Osteoblast (primary cell): ENCODE results near the gene GLIPR1L1. TPM values are rescaled to one million over a fixed set of nuclear protein-coding genes. Genes with fewer than 3 reads are reported as not detected.
A peak's percentile ranks its signal among the peaks of the same experiment; 100 is the strongest.
"Not testable (repeated sequence)": the region's sequence is repeated elsewhere in the genome, so short reads cannot be mapped to it uniquely, and the experiment has no call there.

Experiments
- DNase-seq: peaks from one replicate; pipeline ENCODE4 v3.0.0; 2011; ENCODE audit warnings: low spot score, mixed read lengths; ENCODE audit not compliant: insufficient read length; ENCODE audit errors: missing footprints
- H2AFZ ChIP-seq: 2 replicates; pipeline ENCODE4 v1.6.0; 2011; ENCODE audit warnings: mild to moderate bottlenecking, low read length
- H3K27ac ChIP-seq: 2 replicates; pipeline ENCODE4 v1.5.1; 2011; ENCODE audit warnings: mild to moderate bottlenecking, low read depth, low read length, moderate library complexity
- H3K27me3 ChIP-seq: 2 replicates; pipeline ENCODE4 v1.6.0; 2012; ENCODE audit warnings: mild to moderate bottlenecking, control low read depth, inconsistent platforms, low read length, moderate library complexity; ENCODE audit not compliant: insufficient read depth
- H3K36me3 ChIP-seq: 2 replicates; pipeline ENCODE4 v1.5.1; 2011; ENCODE audit warnings: mild to moderate bottlenecking, low read length, control low read depth, moderate library complexity; ENCODE audit not compliant: insufficient read depth
- H3K4me1 ChIP-seq: 2 replicates; pipeline ENCODE4 v1.5.1; 2011; ENCODE audit warnings: mild to moderate bottlenecking, low read length, control low read depth, moderate library complexity; ENCODE audit not compliant: insufficient read depth
- H3K4me2 ChIP-seq: 2 replicates; pipeline ENCODE4 v1.6.0; 2011; ENCODE audit warnings: mild to moderate bottlenecking, low read length; ENCODE audit not compliant: insufficient read depth
- H3K4me3 ChIP-seq: fragments of 200-600 bp; sonication (generic); 3 replicates; pipeline ENCODE4 v1.5.1; 2012; ENCODE audit warnings: mild to moderate bottlenecking, low read length, inconsistent platforms; ENCODE audit not compliant: insufficient read depth
- H3K79me2 ChIP-seq: 2 replicates; pipeline ENCODE4 v1.6.0; 2012; ENCODE audit warnings: mild to moderate bottlenecking, low read length, control low read depth, inconsistent platforms; ENCODE audit not compliant: insufficient read depth
- H3K9me3 ChIP-seq: 2 replicates; pipeline ENCODE4 v1.5.1; 2011; ENCODE audit warnings: low read depth, low read length, control low read depth
- H4K20me1 ChIP-seq: 2 replicates; pipeline ENCODE4 v1.6.0; 2012; ENCODE audit warnings: mild to moderate bottlenecking, low read length, control low read depth; ENCODE audit not compliant: insufficient read depth
- total RNA-seq: library from RNA; depleted of rRNA; stranded (reverse); fragments of >200 nt; gene quantifications from 2 replicates; pipeline ENCODE4 v1.2.3, GENCODE V29; 2012
- TF ChIP-seq, protein P1 (sequence below): IDR thresholded peaks from 2 replicates; pipeline ENCODE4 v1.5.1; 2011; ENCODE audit warnings: mild to moderate bottlenecking, low read depth, low read length, moderate library complexity; ENCODE audit errors: extremely low read depth

Gene GLIPR1L1
- total RNA-seq, 1 donor, result not detected

- Histone ChIP-seq H3K4me3 (peak within 1 kb of the TSS; percentile 88), H3K27ac (peak within 1 kb of the TSS; percentile 53), H2AFZ (peak within 1 kb of the TSS; percentile 92), H3K4me1 (peaks cover 16% of the 10 kb centered on the region), H3K4me2 (peak within 1 kb of the TSS; percentile 95), H3K27me3 (no peaks in the 10 kb centered on the region), H4K20me1 (no peaks in the 10 kb centered on the region), H3K79me2 (no peaks in the 10 kb centered on the region), H3K9me3 (no peaks in the 10 kb centered on the region), H3K36me3 (no peaks in the 10 kb centered on the region)
- DNase-seq, result peak; percentile 93
- TF ChIP-seq, protein P1, sequence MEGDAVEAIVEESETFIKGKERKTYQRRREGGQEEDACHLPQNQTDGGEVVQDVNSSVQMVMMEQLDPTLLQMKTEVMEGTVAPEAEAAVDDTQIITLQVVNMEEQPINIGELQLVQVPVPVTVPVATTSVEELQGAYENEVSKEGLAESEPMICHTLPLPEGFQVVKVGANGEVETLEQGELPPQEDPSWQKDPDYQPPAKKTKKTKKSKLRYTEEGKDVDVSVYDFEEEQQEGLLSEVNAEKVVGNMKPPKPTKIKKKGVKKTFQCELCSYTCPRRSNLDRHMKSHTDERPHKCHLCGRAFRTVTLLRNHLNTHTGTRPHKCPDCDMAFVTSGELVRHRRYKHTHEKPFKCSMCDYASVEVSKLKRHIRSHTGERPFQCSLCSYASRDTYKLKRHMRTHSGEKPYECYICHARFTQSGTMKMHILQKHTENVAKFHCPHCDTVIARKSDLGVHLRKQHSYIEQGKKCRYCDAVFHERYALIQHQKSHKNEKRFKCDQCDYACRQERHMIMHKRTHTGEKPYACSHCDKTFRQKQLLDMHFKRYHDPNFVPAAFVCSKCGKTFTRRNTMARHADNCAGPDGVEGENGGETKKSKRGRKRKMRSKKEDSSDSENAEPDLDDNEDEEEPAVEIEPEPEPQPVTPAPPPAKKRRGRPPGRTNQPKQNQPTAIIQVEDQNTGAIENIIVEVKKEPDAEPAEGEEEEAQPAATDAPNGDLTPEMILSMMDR, result no peak
Measured at GRCh38 chr12:75329918-75330826, 4.3 kb upstream of the GLIPR1L1 start, which contains the start of gene CAPS2. Gene CAPS2 (minus strand): TSS chr12:75330324. CDS start chr12:75326498, 3,826 bp downstream.

DNA sequence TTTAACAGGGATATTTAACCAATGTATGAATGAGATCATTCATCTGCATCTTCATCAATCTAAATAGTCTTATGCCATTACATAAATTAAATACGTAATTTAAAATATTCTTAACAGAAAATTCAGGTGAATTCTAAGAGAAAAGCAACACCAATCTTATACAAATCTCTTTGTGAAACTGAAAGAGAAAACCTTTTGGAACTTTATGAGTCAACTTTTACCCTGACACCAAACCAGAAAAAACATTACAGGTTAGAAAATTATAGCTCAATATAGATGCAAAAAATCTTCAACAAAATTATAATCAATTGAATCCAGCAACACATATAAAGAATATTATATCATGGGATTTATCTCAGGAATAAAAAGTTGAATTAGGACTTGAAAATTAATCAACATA, 3.4 kb downstream of the GLIPR1L1 start:
- Histone ChIP-seq H3K9me3 (no peaks in the 10 kb centered on the region), H3K27me3 (no peaks in the 10 kb centered on the region), H2AFZ (no peak overlapping the region), H3K4me3 (no peak overlapping the region), H3K4me1 (peaks cover 11% of the 10 kb centered on the region), H4K20me1 (no peaks in the 10 kb centered on the region), H3K4me2 (no peak overlapping the region), H3K27ac (no peak overlapping the region), H3K79me2 (no peaks in the 10 kb centered on the region), H3K36me3 (no peaks in the 10 kb centered on the region)
- TF ChIP-seq, protein P1, result no peak
- no peak for DNase-seq

- H3K36me3 ChIP-seq, result no peaks in the 10 kb centered on the region
- DNase-seq, result no peak
Measured at GRCh38 chr12:75341873-75342272, 7.4 kb downstream of the GLIPR1L1 start.

DNA sequence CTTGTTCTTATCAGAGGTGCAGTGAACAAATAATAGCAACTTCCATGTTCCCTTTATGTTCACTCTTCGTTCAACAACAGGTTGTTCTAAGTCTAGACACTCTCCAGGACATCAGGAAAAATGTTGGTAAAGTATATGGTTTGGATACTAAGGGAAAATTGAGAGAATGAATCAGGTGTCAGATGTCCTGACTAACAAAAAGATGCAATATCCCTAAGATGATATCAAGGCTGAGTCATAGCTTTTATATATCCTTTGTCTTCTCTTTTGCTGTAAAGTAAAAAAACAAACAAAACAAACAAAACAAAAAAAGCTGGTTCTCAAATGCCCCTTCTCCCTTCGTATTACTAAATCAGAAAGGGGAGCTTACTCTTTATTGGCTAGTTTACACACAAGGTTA, 11.1 kb downstream of the GLIPR1L1 start:
- H3K4me2 ChIP-seq, result no peak overlapping the region
- no peak overlapping the region for H3K27ac ChIP-seq
- no peaks in the 10 kb centered on the region for H4K20me1 ChIP-seq
- no peak for DNase-seq
- H3K79me2 ChIP-seq, result no peaks in the 10 kb centered on the region
- no peak overlapping the region for H3K4me3 ChIP-seq
- H3K4me1 ChIP-seq, result no peaks in the 10 kb centered on the region
- no peaks in the 10 kb centered on the region for H3K27me3 ChIP-seq
- no peaks in the 10 kb centered on the region for H3K36me3 ChIP-seq
- no peak overlapping the region for H2AFZ ChIP-seq
- no peaks in the 10 kb centered on the region for H3K9me3 ChIP-seq
- TF ChIP-seq, protein P1, result no peak

More at GRCh38 chr12:75341873-75342272, 7.4 kb downstream of the GLIPR1L1 start:
- Histone ChIP-seq H3K4me3 (no peak overlapping the region), H4K20me1 (no peaks in the 10 kb centered on the region), H3K27me3 (no peaks in the 10 kb centered on the region), H3K9me3 (no peaks in the 10 kb centered on the region), H3K4me2 (no peak overlapping the region), H3K27ac (no peak overlapping the region), H3K79me2 (no peaks in the 10 kb centered on the region), H2AFZ (no peak overlapping the region), H3K4me1 (no peaks in the 10 kb centered on the region)
- TF ChIP-seq, protein P1, result no peak

DNA sequence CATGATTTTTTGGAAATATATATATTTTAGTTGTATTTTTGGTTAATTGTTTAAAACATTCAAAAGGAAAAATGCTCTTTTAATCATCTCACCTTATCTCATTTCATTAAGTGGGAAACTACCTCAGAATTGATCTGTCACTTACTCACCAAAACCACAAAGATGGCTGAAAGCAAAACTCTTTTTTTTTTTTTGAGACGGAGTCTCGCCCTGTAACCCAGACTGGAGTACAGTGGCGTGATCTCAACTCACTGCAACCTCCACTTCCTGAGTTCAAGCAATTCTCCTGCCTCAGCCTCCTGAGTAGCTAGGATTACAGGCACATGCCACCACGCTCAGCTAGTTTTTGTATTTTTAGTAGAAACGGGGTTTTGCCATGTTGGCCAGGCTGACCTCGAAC, 11.7 kb downstream of the GLIPR1L1 start:
- H3K9me3 ChIP-seq, H3K4me2 ChIP-seq, DNase-seq, H3K4me1 ChIP-seq, H3K36me3 ChIP-seq, H2AFZ ChIP-seq, H4K20me1 ChIP-seq, H3K27me3 ChIP-seq, H3K27ac ChIP-seq, H3K4me3 ChIP-seq, H3K79me2 ChIP-seq: not testable (repeated sequence)
